Measurements from ENCODE around the gene ZNF672.

The ZNF672 gene

DNA sequence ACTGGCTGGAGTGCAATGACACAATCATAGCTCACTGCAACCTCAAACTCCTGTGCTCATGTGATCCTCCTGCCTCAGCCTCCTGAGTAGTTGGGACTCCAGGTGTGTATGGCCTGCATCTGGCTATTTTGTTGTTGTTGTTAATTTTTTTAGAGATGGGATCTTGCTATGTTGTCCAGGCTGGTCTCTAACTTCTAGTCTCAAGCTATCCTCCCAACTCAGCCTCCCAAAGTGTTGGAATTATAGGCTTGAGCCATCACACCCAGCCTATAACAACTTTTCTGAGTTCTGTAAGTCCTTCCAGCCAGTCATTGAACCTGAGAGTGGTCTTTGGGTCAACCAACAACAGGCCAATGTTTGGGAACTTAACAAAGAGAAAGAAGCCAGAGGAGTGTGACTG, 56.8 kb downstream of the ZNF672 start:
- no peak for DNase-seq
- Histone ChIP-seq H3K27ac (no peak overlapping the region), H3K36me3 (replicated peaks) (no peaks in the 10 kb centered on the region), H3K27me3 (replicated peaks) (no peaks in the 10 kb centered on the region), H3K4me3 (ENCODE audit: low read depth, low read length) (no peak overlapping the region)
- in situ Hi-C loops (cut with HindIII; ENCODE audit: low pct_ligation_motif_present, low sequenced_read_pairs): no loop called here
- TF ChIP-seq, protein P1, sequence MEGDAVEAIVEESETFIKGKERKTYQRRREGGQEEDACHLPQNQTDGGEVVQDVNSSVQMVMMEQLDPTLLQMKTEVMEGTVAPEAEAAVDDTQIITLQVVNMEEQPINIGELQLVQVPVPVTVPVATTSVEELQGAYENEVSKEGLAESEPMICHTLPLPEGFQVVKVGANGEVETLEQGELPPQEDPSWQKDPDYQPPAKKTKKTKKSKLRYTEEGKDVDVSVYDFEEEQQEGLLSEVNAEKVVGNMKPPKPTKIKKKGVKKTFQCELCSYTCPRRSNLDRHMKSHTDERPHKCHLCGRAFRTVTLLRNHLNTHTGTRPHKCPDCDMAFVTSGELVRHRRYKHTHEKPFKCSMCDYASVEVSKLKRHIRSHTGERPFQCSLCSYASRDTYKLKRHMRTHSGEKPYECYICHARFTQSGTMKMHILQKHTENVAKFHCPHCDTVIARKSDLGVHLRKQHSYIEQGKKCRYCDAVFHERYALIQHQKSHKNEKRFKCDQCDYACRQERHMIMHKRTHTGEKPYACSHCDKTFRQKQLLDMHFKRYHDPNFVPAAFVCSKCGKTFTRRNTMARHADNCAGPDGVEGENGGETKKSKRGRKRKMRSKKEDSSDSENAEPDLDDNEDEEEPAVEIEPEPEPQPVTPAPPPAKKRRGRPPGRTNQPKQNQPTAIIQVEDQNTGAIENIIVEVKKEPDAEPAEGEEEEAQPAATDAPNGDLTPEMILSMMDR (IDR thresholded peaks at IDR 0.05; ENCODE audit: low read depth, low read length, missing control alignments): no peak

DNA sequence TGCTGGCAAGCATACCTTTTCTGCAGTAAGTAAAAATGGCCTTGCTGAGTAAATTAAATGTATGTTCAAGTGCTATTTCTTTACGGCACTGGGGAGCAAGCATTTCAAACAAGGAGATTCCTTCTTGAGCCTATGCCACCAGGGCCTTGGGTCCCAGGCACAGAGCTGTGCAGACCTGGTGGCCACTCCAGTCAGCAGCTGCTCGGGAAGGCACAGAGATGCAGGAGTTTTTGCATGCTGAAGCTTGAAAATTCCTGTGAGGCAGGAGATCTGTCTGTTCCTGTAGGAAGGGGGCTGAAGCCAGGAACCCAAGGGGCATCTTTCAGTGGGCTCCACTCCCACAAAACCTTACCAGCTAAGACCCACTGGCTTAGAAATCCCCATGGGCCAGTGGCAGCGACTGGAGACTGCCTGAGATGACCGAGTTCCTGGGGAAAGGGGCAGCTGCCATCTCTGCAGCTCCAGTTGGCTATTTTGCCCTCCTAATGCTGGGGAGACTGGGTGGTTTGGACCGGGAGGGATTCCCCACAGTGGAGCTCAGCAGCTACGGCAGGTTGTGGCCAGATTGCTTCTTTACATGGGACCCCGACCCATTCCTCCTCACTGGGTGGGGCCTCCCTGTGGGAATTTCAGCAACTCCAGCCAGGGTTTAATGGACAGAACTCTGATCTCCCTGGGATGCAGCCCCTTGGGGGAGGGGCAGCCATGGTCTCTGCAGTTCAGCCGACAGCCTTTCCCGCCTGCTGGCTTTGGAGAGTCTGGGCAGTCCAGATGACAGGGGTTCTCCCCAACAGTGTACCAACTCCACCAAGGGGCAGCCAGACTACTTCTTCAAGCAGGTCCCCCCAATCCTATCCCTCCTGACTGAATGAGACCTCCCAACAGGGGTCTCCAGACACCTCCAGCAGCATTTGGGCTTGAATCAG, 59.7 kb downstream of the ZNF672 start:
- no peaks in the 10 kb centered on the region for H3K36me3 ChIP-seq (replicated peaks)
- in situ Hi-C loops (cut with HindIII; ENCODE audit: low pct_ligation_motif_present, low sequenced_read_pairs): no loop called here
- H3K27ac ChIP-seq: no peak overlapping the region
- DNase-seq: no peak
- H3K4me3 ChIP-seq (ENCODE audit: low read depth, low read length): no peak overlapping the region
- TF ChIP-seq, protein P1 (IDR thresholded peaks at IDR 0.05; ENCODE audit: low read depth, low read length, missing control alignments): no peak
- peaks cover 3% of the 10 kb centered on the region for H3K27me3 ChIP-seq (replicated peaks)

All from brain microvascular endothelial cell (primary cell).